HepG2 (cell line): ENCODE measurements around the gene S100A13. TPM values are rescaled to one million over a fixed set of nuclear protein-coding genes. Genes with fewer than 3 reads are reported as not detected.

Experiments
- CAMTA2 ChIP-seq: sonication (generic); formaldehyde crosslinking; IDR thresholded peaks from 2 replicates; pipeline ENCODE4 v1.4.0; 2020; ENCODE audit warnings: mild to moderate bottlenecking, missing genetic modification reagents, borderline replicate concordance
- EZH2 ChIP-seq: conservative IDR thresholded peaks from 2 replicates; pipeline ENCODE4 v1.6.1; 2012; ENCODE audit warnings: mild to moderate bottlenecking, low read depth, low read length, moderate library complexity
- HNRNPK ChIP-seq: fragments of 200-400 bp; formaldehyde crosslinking; IDR thresholded peaks from 2 replicates; pipeline ENCODE4 v1.6.1; 2018; ENCODE audit warnings: low read length, low read depth, moderate library complexity, mild to moderate bottlenecking; ENCODE audit not compliant: poor library complexity, severe bottlenecking
- HOXA9 ChIP-seq: sonication (generic); formaldehyde crosslinking; IDR thresholded peaks from 2 replicates; pipeline ENCODE4 v1.8.1; 2022; ENCODE audit warnings: missing genetic modification reagents, mild to moderate bottlenecking, moderate library complexity, borderline replicate concordance
- ISL2 ChIP-seq: sonication (generic); formaldehyde crosslinking; IDR thresholded peaks from 2 replicates; pipeline ENCODE4 v1.5.0; 2020; ENCODE audit warnings: missing genetic modification reagents
- KLF11 ChIP-seq: IDR thresholded peaks from 2 replicates; pipeline ENCODE4 v1.6.1; 2016; ENCODE audit warnings: missing compliant biosample characterization
- MAZ ChIP-seq, 2 experiments: sonication (generic) in 1 of 2; formaldehyde crosslinking in 1 of 2; IDR thresholded peaks; 2 replicates each; pipeline versions ENCODE4 v1.5.0 to v1.6.1; 2012 to 2020; ENCODE audit warnings: low read depth in 2 of 2, mild to moderate bottlenecking in 2 of 2, borderline replicate concordance in 1 of 2, improper control_type of control experiment in 1 of 2, low read length in 1 of 2, missing genetic modification reagents in 1 of 2, moderate library complexity in 1 of 2
- NCOR1 ChIP-seq: fragments of 200-600 bp; sonication (generic); IDR thresholded peaks from 2 replicates; pipeline ENCODE4 v1.7.0; 2017; ENCODE audit warnings: antibody characterized with exemption, low read length, borderline replicate concordance
- PHB2 ChIP-seq: fragments of 450-650 bp; IDR thresholded peaks from 2 replicates; pipeline ENCODE4 v1.6.1; 2018; ENCODE audit not compliant: partially characterized antibody
- RCOR2 ChIP-seq: IDR thresholded peaks from 2 replicates; pipeline ENCODE4 v1.6.1; 2016; ENCODE audit warnings: missing biosample characterization, missing genetic modification reagents
- RNF219 ChIP-seq: sonication (generic); formaldehyde crosslinking; IDR thresholded peaks from 2 replicates; pipeline ENCODE4 v1.5.0; 2020; ENCODE audit warnings: mild to moderate bottlenecking, missing genetic modification reagents
- SETDB1 ChIP-seq: sonication (generic); formaldehyde crosslinking; IDR thresholded peaks from 2 replicates; pipeline ENCODE4 v1.5.1; 2020; ENCODE audit warnings: missing genetic modification reagents, mild to moderate bottlenecking, borderline replicate concordance
- SKI ChIP-seq: fragments of 450-650 bp; IDR thresholded peaks from one replicate; pipeline ENCODE4 v1.6.1; 2018; ENCODE audit warnings: mild to moderate bottlenecking; ENCODE audit not compliant: partially characterized antibody
- SMARCC2 ChIP-seq: fragments of 450-650 bp; IDR thresholded peaks from 2 replicates; pipeline ENCODE4 v1.6.1; 2017; ENCODE audit warnings: antibody characterized with exemption, mild to moderate bottlenecking
- SYNCRIP ChIP-seq: fragments of 200-400 bp; formaldehyde crosslinking; IDR thresholded peaks from 2 replicates; pipeline ENCODE4 v1.6.1; 2018; ENCODE audit warnings: mild to moderate bottlenecking, low read depth, low read length; ENCODE audit not compliant: insufficient read depth
- TP53 ChIP-seq: sonication (generic); formaldehyde crosslinking; conservative IDR thresholded peaks from 2 replicates; pipeline ENCODE4 v1.4.0; 2020; ENCODE audit warnings: missing genetic modification reagents
- ZBTB20 ChIP-seq: sonication (generic); formaldehyde crosslinking; IDR thresholded peaks from 2 replicates; pipeline ENCODE4 v1.8.1; 2023; ENCODE audit warnings: missing genetic modification reagents, low read depth, mild to moderate bottlenecking, borderline replicate concordance
- ZBTB38 ChIP-seq: sonication (generic); formaldehyde crosslinking; IDR thresholded peaks from 2 replicates; pipeline ENCODE4 v1.5.1; 2020; ENCODE audit warnings: mild to moderate bottlenecking, missing genetic modification reagents
- ZFP62 ChIP-seq: sonication (generic); formaldehyde crosslinking; IDR thresholded peaks from 2 replicates; pipeline ENCODE4 v1.4.0; 2020; ENCODE audit warnings: missing genetic modification reagents
- ZFYVE20 ChIP-seq: sonication (generic); formaldehyde crosslinking; IDR thresholded peaks from 2 replicates; pipeline ENCODE4 v1.8.0; 2023; ENCODE audit warnings: low read depth, mild to moderate bottlenecking, moderate library complexity, missing genetic modification reagents, borderline replicate concordance
- ZNF282 ChIP-seq: fragments of 450-650 bp; IDR thresholded peaks from 2 replicates; pipeline ENCODE4 v1.6.1; 2018; ENCODE audit not compliant: partially characterized antibody
- ZNF652 ChIP-seq: IDR thresholded peaks from 2 replicates; pipeline ENCODE4 v1.6.1; 2016; ENCODE audit warnings: low read depth, borderline replicate concordance
- ZNF710 ChIP-seq: sonication (generic); formaldehyde crosslinking; IDR thresholded peaks from 2 replicates; pipeline ENCODE4 v1.5.0; 2020; ENCODE audit warnings: mild to moderate bottlenecking, missing genetic modification reagents, borderline replicate concordance
- polyA plus RNA-seq, 8 experiments: library from polyadenylated mRNA; depleted of rRNA in 3 of 8; stranded (reverse) in 7 of 8; unstranded in 1 of 8; fragments of >200 nt; fragmentation: Illumina TruSeq in 4 of 8; extraction: Trizol in 4 of 8; gene quantifications; 2 replicates each; pipeline versions ENCODE4 v1.2.1 to v1.2.3, GENCODE V29; 2011 to 2016; ENCODE audit warnings: low read depth in 4 of 8, missing spikeins in 1 of 8, mixed read lengths in 1 of 8; ENCODE audit not compliant: insufficient read depth in 1 of 8
- total RNA-seq, 5 experiments: library from RNA; depleted of rRNA; stranded (reverse); fragments of >200 nt; fragmentation: Illumina TruSeq; extraction: Trizol; gene quantifications; 2 replicates each; pipeline ENCODE4 v1.2.3, GENCODE V29; 2016; ENCODE audit warnings: low read depth in 1 of 5
- TF ChIP-seq, protein P1 (sequence below): sonication (generic); formaldehyde crosslinking; IDR thresholded peaks from 2 replicates; pipeline ENCODE4 v1.8.0; 2023; ENCODE audit warnings: mild to moderate bottlenecking, missing genetic modification reagents

Gene S100A13
- total and polyA plus RNA-seq, 2 of the 13 experiments (the other 11 are each of a cell fraction or from before 2014, with no cell fraction given), result 89.5 to 172 TPM

DNA sequence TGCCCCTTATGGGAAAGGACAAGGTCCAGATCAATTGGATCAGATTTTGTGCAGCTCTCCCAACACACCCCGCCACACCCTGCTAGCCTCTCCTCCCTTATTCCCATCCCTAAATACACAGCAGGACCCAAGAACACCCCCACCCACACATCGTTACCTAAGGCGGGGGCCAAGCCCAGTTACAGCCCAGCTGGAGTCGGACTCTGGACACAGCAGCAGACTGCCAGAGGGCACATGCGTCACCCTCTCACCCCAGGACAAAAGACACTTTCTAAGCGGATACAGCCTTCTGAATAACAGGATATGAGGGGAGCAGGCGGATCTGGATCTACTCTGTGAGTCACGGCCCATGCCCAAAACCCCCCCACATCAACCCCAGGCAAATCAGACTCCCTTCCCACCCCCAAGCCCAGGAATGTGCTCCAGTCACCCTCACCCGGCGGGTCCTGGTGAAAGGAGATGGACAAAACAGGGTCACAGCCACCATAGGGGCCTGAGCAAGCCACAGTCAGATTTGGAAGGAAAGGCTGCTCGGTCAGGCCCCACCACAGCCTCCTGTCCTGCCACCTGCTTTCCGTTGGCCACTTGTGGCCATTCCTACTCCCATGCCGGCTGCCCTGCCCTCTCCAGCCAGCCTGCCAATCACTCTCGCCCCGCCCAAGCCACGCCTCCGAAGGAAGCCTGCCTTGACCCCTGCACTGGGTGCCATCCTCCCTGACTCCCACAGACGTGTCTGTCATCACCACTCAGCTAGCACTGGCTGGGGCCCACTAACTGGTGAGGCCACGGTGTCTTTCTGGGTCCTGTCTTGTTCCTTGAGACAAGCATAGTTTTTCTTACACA is 18.3 kb downstream of the S100A13 start (continued):
- TF ChIP-seq PHB2, result no peak
- 0 out of 2 replicates have a peak, but pooled peaks have one; percentile 52 for TF ChIP-seq RNF219 (CRISPR knock-in tag)
- TF ChIP-seq ZBTB38 (CRISPR knock-in tag), result peak; percentile 31; the same call in 1 of the 2 replicates
- no peak; the same call in 1 of the 2 replicates for TF ChIP-seq ZNF652 (CRISPR knock-in tag)
- TF ChIP-seq HOXA9 (CRISPR knock-in tag), result no peak
- peak; percentile 58; the same call in 1 of the 2 replicates for TF ChIP-seq ZBTB20 (CRISPR knock-in tag)
- TF ChIP-seq ZNF282, result no peak
- peak; percentile 42 for TF ChIP-seq SKI
- TF ChIP-seq ZFP62 (CRISPR knock-in tag), result no peak
- TF ChIP-seq CAMTA2 (CRISPR knock-in tag), result no peak
- no peak for TF ChIP-seq SMARCC2
- no peak for TF ChIP-seq TP53 (CRISPR knock-in tag)
- TF ChIP-seq HNRNPK, result no peak
- no peak for TF ChIP-seq KLF11 (CRISPR knock-in tag)
- TF ChIP-seq ZNF710, result peak; percentile 45; the same call in 1 of the 2 replicates
- no peak for TF ChIP-seq SETDB1 (CRISPR knock-in tag)
- TF ChIP-seq ZFYVE20 (CRISPR knock-in tag), result no peak
- TF ChIP-seq SYNCRIP, result no peak
- no peak for TF ChIP-seq ISL2 (CRISPR knock-in tag)
- peak; percentile 48; the same call in 1 of the 2 replicates for TF ChIP-seq MAZ (IDR thresholded peaks at IDR 0.05; ENCODE audit: borderline replicate concordance, low read depth, low read length)
- peak; percentile 64; the same call in 1 of the 2 replicates for TF ChIP-seq MAZ (CRISPR knock-in tag; IDR thresholded peaks at IDR 0.05; ENCODE audit: low read depth)
- peak; percentile 70; the same call in 1 of the 2 replicates for TF ChIP-seq NCOR1
- TF ChIP-seq, protein P1, sequence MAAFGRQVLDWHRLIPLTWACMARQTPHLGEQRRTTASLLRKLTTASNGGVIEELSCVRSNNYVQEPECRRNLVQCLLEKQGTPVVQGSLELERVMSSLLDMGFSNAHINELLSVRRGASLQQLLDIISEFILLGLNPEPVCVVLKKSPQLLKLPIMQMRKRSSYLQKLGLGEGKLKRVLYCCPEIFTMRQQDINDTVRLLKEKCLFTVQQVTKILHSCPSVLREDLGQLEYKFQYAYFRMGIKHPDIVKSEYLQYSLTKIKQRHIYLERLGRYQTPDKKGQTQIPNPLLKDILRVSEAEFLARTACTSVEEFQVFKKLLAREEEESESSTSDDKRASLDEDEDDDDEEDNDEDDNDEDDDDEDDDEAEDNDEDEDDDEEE, result peak; percentile 85; the same call in 1 of the 2 replicates
- no peak for TF ChIP-seq RCOR2 (CRISPR knock-in tag)
- TF ChIP-seq EZH2, result no peak
